Stimulated activated naive CD8-positive, alpha-beta T cell treated with anti-CD3 and anti-CD28 coated beads, Interleukin-15, Interleukin-2, amounts not matched to agents 100 ng/mL and 50 ng/mL, for 24 hours (primary cell): ENCODE data around the gene SLC31A1.
"Not testable (repeated sequence)": the region's sequence is repeated elsewhere in the genome, so short reads cannot be mapped to it uniquely, and the experiment has no call there.

Experiments
- H3K27ac Mint-ChIP-seq: one replicate; pipeline ENCODE4 v1.8.0; 2021; ENCODE audit warnings: mild to moderate bottlenecking, mixed read lengths
- H3K27me3 Mint-ChIP-seq: one replicate; pipeline ENCODE4 v1.8.0; 2021; ENCODE audit warnings: mixed read lengths
- H3K36me3 Mint-ChIP-seq: one replicate; pipeline ENCODE4 v1.8.0; 2021; ENCODE audit warnings: low read depth, mixed read lengths
- H3K4me1 Mint-ChIP-seq: one replicate; pipeline ENCODE4 v1.8.0; 2021; ENCODE audit warnings: low read depth, mixed read lengths
- H3K4me3 Mint-ChIP-seq: one replicate; pipeline ENCODE4 v1.8.0; 2021; ENCODE audit warnings: mild to moderate bottlenecking, mixed read lengths
- H3K9me3 Mint-ChIP-seq: one replicate; pipeline ENCODE4 v1.8.0; 2021; ENCODE audit warnings: mixed read lengths

SLC31A1 gene

GRCh38 chr9:113267911-113268566 lies 46.7 kb downstream of the SLC31A1 start:
- Mint-ChIP-seq H3K4me3 (no peak overlapping the region), H3K27ac (peak overlapping the region; percentile 28), H3K27me3 (no peaks in the 10 kb centered on the region)

GRCh38 chr9:113269355-113269754 lies 48.0 kb downstream of the SLC31A1 start:
- Mint-ChIP-seq H3K4me3 (no peak overlapping the region), H3K4me1 (peaks cover 13% of the 10 kb centered on the region), H3K27ac (peak overlapping the region; percentile 43), H3K9me3 (no peaks in the 10 kb centered on the region), H3K27me3 (no peaks in the 10 kb centered on the region), H3K36me3 (peaks cover 41% of the 10 kb centered on the region)

More at GRCh38 chr9:113267911-113268566, 46.7 kb downstream of the SLC31A1 start:
- H3K36me3 Mint-ChIP-seq = peaks cover 38% of the 10 kb centered on the region
- peaks cover 7% of the 10 kb centered on the region for H3K4me1 Mint-ChIP-seq
- H3K9me3 Mint-ChIP-seq = no peaks in the 10 kb centered on the region

GRCh38 chr9:113269871-113270270 lies 48.5 kb downstream of the SLC31A1 start:
- Mint-ChIP-seq H3K4me3 (no peak overlapping the region), H3K36me3 (peaks cover 40% of the 10 kb centered on the region), H3K27ac (peak overlapping the region; percentile 52), H3K4me1 (peaks cover 13% of the 10 kb centered on the region), H3K27me3 (no peaks in the 10 kb centered on the region), H3K9me3 (no peaks in the 10 kb centered on the region)

- no peak overlapping the region for H3K4me3 Mint-ChIP-seq
- H3K36me3 Mint-ChIP-seq = peaks cover 47% of the 10 kb centered on the region
- H3K27me3 Mint-ChIP-seq = no peaks in the 10 kb centered on the region
- no peaks in the 10 kb centered on the region for H3K9me3 Mint-ChIP-seq
- H3K27ac Mint-ChIP-seq = no peak overlapping the region
- peaks cover 30% of the 10 kb centered on the region for H3K4me1 Mint-ChIP-seq
These were observed 53.3 kb downstream of the SLC31A1 start for GRCh38 chr9:113274474-113275156.

GRCh38 chr9:113275157-113276131 lies 54.1 kb downstream of the SLC31A1 start, which contains the start of the genes CDC26 and PRPF4:
Gene CDC26, minus strand, starts transcription at chr9:113275572. Its CDS starts 3,065 bp downstream, at chr9:113272507.
Gene PRPF4, plus strand, starts transcription at chr9:113275658. Its CDS starts 86 bp downstream, at chr9:113275744.
- H3K9me3 Mint-ChIP-seq = no peaks in the 10 kb centered on the region
- peaks cover 50% of the 10 kb centered on the region for H3K36me3 Mint-ChIP-seq

GRCh38 chr9:113278840-113279239 lies 57.5 kb downstream of the SLC31A1 start:
- Mint-ChIP-seq H3K9me3 (no peaks in the 10 kb centered on the region), H3K4me1 (peaks cover 35% of the 10 kb centered on the region), H3K36me3 (peaks cover 61% of the 10 kb centered on the region), H3K27me3 (no peaks in the 10 kb centered on the region), H3K4me3 (no peak overlapping the region), H3K27ac (no peak overlapping the region)

More at GRCh38 chr9:113275157-113276131, 54.1 kb downstream of the SLC31A1 start, which contains the start of the genes CDC26 and PRPF4:
- H3K27me3 Mint-ChIP-seq = no peaks in the 10 kb centered on the region
- H3K4me3 Mint-ChIP-seq = no peak within 1 kb of the TSS
- peaks cover 35% of the 10 kb centered on the region for H3K4me1 Mint-ChIP-seq
- H3K27ac Mint-ChIP-seq = no peak within 1 kb of the TSS

- Mint-ChIP-seq H3K36me3 (peaks cover 77% of the 10 kb centered on the region), H3K4me3 (no peak overlapping the region), H3K4me1 (peaks cover 29% of the 10 kb centered on the region), H3K9me3 (no peaks in the 10 kb centered on the region), H3K27me3 (no peaks in the 10 kb centered on the region), H3K27ac (peak overlapping the region; percentile 1)
These were observed 60.0 kb downstream of the SLC31A1 start for GRCh38 chr9:113281356-113281755.

- Mint-ChIP-seq H3K4me3 (no peak overlapping the region), H3K36me3 (peaks cover 82% of the 10 kb centered on the region), H3K27ac (peak overlapping the region; percentile 24), H3K27me3 (no peaks in the 10 kb centered on the region), H3K4me1 (no peaks in the 10 kb centered on the region), H3K9me3 (no peaks in the 10 kb centered on the region)
These were observed 67.7 kb downstream of the SLC31A1 start for GRCh38 chr9:113289091-113289490.

GRCh38 chr9:113290052-113290607 lies 68.8 kb downstream of the SLC31A1 start:
- no peaks in the 10 kb centered on the region for H3K27me3 Mint-ChIP-seq
- no peaks in the 10 kb centered on the region for H3K9me3 Mint-ChIP-seq
- peaks cover 73% of the 10 kb centered on the region for H3K36me3 Mint-ChIP-seq
- H3K4me1 Mint-ChIP-seq = no peaks in the 10 kb centered on the region
- H3K27ac Mint-ChIP-seq = peak overlapping the region; percentile 6
- H3K4me3 Mint-ChIP-seq = no peak overlapping the region

- H3K27ac Mint-ChIP-seq = no peak overlapping the region
These were observed 72.0 kb downstream of the SLC31A1 start for GRCh38 chr9:113293285-113293878.

GRCh38 chr9:113296247-113296646 lies 74.9 kb downstream of the SLC31A1 start:
- not testable (repeated sequence) for H3K27me3 Mint-ChIP-seq, H3K9me3 Mint-ChIP-seq, H3K27ac Mint-ChIP-seq, H3K4me3 Mint-ChIP-seq, H3K4me1 Mint-ChIP-seq
- peaks cover 23% of the 10 kb centered on the region for H3K36me3 Mint-ChIP-seq

More at GRCh38 chr9:113293285-113293878, 72.0 kb downstream of the SLC31A1 start:
- Mint-ChIP-seq H3K4me3 (no peak overlapping the region), H3K36me3 (peaks cover 48% of the 10 kb centered on the region), H3K9me3 (no peaks in the 10 kb centered on the region), H3K27me3 (no peaks in the 10 kb centered on the region), H3K4me1 (no peaks in the 10 kb centered on the region)

GRCh38 chr9:113296796-113297558 lies 75.6 kb downstream of the SLC31A1 start:
- no peak overlapping the region for H3K27ac Mint-ChIP-seq
- no peaks in the 10 kb centered on the region for H3K9me3 Mint-ChIP-seq
- no peak overlapping the region for H3K4me3 Mint-ChIP-seq
- no peaks in the 10 kb centered on the region for H3K27me3 Mint-ChIP-seq
- peaks cover 3% of the 10 kb centered on the region for H3K4me1 Mint-ChIP-seq
- H3K36me3 Mint-ChIP-seq = peaks cover 15% of the 10 kb centered on the region

GRCh38 chr9:113298311-113298710 lies 77.0 kb downstream of the SLC31A1 start:
- Mint-ChIP-seq H3K9me3 (no peaks in the 10 kb centered on the region), H3K4me1 (peaks cover 3% of the 10 kb centered on the region), H3K36me3 (peaks cover 6% of the 10 kb centered on the region), H3K27ac (no peak overlapping the region), H3K27me3 (no peaks in the 10 kb centered on the region), H3K4me3 (no peak overlapping the region)
